ENCODE data around the gene GPR132. TPM values are rescaled to one million over a fixed set of nuclear protein-coding genes. Genes with fewer than 3 reads are reported as not detected.

The GPR132 gene
- total and polyA plus RNA-seq, 2 of the 13 experiments (the other 11 are each of a cell fraction or from before 2014, with no cell fraction given) = not detected

DNA sequence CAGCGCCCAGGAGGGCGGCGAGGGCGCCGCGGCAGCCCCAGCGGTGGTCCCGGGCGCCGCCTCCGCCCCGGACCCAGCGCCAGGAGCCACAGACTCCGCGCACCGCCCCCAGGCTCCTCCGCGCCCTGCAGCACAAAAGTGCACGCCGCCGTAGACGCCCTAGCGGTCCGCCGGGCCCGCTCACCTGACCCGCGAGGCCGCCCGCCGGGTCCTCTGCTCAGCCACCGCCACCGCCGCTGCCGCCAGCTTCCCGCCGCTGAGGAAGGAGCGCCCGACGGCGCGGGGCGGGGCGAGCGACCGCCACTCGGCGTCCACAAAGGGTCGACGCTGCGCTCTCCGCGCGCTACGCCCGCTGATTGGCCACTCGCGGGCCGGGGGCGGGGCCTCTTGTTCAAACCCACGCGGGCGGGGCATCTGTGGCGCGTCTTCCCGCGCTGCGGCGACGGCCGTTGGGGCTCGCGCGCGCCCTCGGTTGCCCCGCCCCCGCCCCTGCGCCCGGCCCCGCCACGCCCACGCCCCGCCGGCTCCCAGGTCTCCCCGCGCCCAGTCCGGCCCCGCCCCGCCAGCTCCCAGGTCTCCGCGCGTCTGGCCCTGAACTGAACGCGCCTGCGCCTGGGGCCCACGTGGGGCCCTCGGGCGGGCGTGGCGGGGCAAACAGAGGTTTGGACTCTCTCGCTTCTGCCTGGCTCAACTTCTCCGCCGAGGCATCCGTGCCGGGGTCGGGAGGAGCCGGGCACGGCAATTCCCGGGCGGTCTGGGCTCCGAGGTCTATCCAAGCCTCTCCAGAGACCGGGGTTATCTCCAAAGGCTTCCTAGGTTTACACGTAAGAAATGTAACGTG lies 44.2 kb downstream of the GPR132 start, which contains the start of gene CDCA4 (continued):
- TF ChIP-seq, protein P1, sequence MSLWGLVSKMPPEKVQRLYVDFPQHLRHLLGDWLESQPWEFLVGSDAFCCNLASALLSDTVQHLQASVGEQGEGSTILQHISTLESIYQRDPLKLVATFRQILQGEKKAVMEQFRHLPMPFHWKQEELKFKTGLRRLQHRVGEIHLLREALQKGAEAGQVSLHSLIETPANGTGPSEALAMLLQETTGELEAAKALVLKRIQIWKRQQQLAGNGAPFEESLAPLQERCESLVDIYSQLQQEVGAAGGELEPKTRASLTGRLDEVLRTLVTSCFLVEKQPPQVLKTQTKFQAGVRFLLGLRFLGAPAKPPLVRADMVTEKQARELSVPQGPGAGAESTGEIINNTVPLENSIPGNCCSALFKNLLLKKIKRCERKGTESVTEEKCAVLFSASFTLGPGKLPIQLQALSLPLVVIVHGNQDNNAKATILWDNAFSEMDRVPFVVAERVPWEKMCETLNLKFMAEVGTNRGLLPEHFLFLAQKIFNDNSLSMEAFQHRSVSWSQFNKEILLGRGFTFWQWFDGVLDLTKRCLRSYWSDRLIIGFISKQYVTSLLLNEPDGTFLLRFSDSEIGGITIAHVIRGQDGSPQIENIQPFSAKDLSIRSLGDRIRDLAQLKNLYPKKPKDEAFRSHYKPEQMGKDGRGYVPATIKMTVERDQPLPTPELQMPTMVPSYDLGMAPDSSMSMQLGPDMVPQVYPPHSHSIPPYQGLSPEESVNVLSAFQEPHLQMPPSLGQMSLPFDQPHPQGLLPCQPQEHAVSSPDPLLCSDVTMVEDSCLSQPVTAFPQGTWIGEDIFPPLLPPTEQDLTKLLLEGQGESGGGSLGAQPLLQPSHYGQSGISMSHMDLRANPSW (CRISPR knock-in tag; IDR thresholded peaks at IDR 0.05; ENCODE audit: borderline replicate concordance) = no peak
- TF ChIP-seq MAFF (IDR thresholded peaks at IDR 0.05; ENCODE audit: low read depth, low read length) (no peak), SP1 (IDR thresholded peaks at IDR 0.05) (no peak), SP1 (CRISPR knock-in tag; IDR thresholded peaks at IDR 0.05) (peak; percentile 87), ISX (CRISPR knock-in tag; conservative IDR thresholded peaks at IDR 0.05) (no peak), NFE2L1 (CRISPR knock-in tag; IDR thresholded peaks at IDR 0.05; ENCODE audit: borderline replicate concordance) (no peak), TCF7L2 (IDR thresholded peaks at IDR 0.05; ENCODE audit: low read depth, low read length) (no peak), ZNF768 (CRISPR knock-in tag; IDR thresholded peaks at IDR 0.05) (no peak; the same call in 1 of the 2 replicates), SIN3A (IDR thresholded peaks at IDR 0.05; ENCODE audit: borderline replicate concordance, low read depth, low read length) (peak; percentile 53; the same call in 1 of the 2 replicates), ARNT2 (CRISPR knock-in tag; IDR thresholded peaks at IDR 0.05; ENCODE audit: low read depth) (peak; percentile 76; the same call in 1 of the 2 replicates), ZNF7 (CRISPR knock-in tag; IDR thresholded peaks at IDR 0.05) (no peak), SUZ12 (IDR thresholded peaks at IDR 0.05; ENCODE audit: low read depth, low read length) (peak; percentile 33; the same call in 1 of the 2 replicates), ZFP36 (IDR thresholded peaks at IDR 0.05; ENCODE audit: borderline replicate concordance, low read depth, low read length, partially characterized antibody) (no peak), GPN1 (CRISPR knock-in tag; IDR thresholded peaks at IDR 0.05; ENCODE audit: borderline replicate concordance) (no peak)
- TF ChIP-seq, protein P2, sequence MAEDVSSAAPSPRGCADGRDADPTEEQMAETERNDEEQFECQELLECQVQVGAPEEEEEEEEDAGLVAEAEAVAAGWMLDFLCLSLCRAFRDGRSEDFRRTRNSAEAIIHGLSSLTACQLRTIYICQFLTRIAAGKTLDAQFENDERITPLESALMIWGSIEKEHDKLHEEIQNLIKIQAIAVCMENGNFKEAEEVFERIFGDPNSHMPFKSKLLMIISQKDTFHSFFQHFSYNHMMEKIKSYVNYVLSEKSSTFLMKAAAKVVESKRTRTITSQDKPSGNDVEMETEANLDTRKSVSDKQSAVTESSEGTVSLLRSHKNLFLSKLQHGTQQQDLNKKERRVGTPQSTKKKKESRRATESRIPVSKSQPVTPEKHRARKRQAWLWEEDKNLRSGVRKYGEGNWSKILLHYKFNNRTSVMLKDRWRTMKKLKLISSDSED (CRISPR knock-in tag; IDR thresholded peaks at IDR 0.05) = 0 out of 2 replicates have a peak, but pooled peaks have one; percentile 66
- TF ChIP-seq, protein P3, sequence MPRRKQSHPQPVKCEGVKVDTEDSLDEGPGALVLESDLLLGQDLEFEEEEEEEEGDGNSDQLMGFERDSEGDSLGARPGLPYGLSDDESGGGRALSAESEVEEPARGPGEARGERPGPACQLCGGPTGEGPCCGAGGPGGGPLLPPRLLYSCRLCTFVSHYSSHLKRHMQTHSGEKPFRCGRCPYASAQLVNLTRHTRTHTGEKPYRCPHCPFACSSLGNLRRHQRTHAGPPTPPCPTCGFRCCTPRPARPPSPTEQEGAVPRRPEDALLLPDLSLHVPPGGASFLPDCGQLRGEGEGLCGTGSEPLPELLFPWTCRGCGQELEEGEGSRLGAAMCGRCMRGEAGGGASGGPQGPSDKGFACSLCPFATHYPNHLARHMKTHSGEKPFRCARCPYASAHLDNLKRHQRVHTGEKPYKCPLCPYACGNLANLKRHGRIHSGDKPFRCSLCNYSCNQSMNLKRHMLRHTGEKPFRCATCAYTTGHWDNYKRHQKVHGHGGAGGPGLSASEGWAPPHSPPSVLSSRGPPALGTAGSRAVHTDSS (CRISPR knock-in tag; conservative IDR thresholded peaks at IDR 0.05) = no peak
- TF ChIP-seq, protein P4, sequence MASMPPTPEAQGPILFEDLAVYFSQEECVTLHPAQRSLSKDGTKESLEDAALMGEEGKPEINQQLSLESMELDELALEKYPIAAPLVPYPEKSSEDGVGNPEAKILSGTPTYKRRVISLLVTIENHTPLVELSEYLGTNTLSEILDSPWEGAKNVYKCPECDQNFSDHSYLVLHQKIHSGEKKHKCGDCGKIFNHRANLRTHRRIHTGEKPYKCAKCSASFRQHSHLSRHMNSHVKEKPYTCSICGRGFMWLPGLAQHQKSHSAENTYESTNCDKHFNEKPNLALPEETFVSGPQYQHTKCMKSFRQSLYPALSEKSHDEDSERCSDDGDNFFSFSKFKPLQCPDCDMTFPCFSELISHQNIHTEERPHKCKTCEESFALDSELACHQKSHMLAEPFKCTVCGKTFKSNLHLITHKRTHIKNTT (CRISPR knock-in tag; IDR thresholded peaks at IDR 0.05) = no peak
- TF ChIP-seq, protein P5, sequence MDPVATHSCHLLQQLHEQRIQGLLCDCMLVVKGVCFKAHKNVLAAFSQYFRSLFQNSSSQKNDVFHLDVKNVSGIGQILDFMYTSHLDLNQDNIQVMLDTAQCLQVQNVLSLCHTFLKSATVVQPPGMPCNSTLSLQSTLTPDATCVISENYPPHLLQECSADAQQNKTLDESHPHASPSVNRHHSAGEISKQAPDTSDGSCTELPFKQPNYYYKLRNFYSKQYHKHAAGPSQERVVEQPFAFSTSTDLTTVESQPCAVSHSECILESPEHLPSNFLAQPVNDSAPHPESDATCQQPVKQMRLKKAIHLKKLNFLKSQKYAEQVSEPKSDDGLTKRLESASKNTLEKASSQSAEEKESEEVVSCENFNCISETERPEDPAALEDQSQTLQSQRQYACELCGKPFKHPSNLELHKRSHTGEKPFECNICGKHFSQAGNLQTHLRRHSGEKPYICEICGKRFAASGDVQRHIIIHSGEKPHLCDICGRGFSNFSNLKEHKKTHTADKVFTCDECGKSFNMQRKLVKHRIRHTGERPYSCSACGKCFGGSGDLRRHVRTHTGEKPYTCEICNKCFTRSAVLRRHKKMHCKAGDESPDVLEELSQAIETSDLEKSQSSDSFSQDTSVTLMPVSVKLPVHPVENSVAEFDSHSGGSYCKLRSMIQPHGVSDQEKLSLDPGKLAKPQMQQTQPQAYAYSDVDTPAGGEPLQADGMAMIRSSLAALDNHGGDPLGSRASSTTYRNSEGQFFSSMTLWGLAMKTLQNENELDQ (CRISPR knock-in tag; IDR thresholded peaks at IDR 0.05; ENCODE audit: borderline replicate concordance) = no peak
- TF ChIP-seq, protein P6, sequence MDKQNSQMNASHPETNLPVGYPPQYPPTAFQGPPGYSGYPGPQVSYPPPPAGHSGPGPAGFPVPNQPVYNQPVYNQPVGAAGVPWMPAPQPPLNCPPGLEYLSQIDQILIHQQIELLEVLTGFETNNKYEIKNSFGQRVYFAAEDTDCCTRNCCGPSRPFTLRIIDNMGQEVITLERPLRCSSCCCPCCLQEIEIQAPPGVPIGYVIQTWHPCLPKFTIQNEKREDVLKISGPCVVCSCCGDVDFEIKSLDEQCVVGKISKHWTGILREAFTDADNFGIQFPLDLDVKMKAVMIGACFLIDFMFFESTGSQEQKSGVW (CRISPR knock-in tag; IDR thresholded peaks at IDR 0.05; ENCODE audit: borderline replicate concordance) = no peak

Measured in HepG2 (cell line).